RCC 7860 (cell line): Measurements from ENCODE around the gene COL5A1.

Experiments
- DNase-seq: peaks from one replicate; pipeline ENCODE4 v3.0.0-alpha.2; 2015; ENCODE audit warnings: low spot score
- FAIRE-seq: peaks from 2 replicates; lab custom pipeline; 2012; peaks lifted over from hg19 to GRCh38; lab: Jason Lieb, UNC

Gene COL5A1

DNA sequence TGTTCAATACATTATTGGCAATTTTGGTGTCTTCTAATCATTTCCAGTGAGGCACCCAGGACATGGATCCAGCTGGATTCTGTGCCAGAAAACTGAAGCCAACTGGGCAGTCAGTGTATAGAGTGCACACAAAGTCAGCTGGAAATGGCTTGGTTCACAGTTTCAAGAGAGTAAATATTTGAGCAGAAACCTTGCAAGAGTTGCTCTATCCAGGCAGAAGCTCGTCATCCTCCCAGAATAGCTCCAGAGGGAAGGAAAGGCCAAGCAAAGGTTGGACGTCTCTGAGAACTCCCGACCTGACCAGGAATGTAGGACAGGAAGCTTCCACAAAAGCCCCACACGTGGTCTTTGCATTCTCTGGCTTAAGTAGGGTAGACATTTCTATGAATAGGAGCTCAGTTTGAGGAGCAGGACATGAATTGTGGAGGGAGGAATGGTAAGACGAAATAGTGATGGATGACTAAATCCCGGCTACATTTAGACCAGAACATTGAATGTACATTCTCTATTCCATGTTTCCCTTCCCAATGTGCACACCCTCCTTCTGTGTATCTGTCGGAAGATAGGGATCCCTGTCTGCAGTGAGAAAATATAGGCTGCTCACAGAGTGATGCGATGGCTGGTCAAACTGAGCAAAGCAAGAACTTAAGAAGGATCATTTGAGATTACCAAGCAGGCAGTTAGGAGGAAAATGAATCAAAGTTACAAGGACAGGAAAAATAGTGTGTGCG lies 166.3 kb downstream of the COL5A1 start:
- DNase-seq = no peak
- no peak for FAIRE-seq

GRCh38 chr9:134808447-134808792 lies 166.8 kb downstream of the COL5A1 start:
- no peak for FAIRE-seq
- no peak for DNase-seq

DNA sequence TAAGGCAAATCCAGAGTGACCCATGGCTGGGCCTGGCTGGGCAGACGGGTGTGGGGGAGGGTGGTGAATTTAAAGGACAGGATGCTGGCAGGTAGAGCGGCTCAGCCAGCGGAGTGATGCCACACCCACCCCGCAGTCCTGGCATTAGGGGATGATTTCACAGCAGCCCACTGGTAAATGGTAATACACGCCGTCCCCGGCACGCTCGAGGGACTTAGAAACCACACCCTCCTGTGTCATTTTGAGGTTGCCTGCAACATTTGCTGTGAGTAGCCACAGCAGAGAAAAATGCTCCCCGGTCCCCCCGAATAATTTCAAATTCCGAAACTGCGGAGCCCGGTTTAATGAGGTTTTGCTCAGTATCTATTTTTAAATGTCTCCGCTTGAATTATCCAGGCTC lies 167.7 kb downstream of the COL5A1 start:
- no peak for DNase-seq

GRCh38 chr9:134809826-134810225 lies 168.2 kb downstream of the COL5A1 start:
- no peak for FAIRE-seq
- DNase-seq = no peak

More for the DNA sequence above, 167.7 kb downstream of the COL5A1 start:
- FAIRE-seq = no peak

DNA sequence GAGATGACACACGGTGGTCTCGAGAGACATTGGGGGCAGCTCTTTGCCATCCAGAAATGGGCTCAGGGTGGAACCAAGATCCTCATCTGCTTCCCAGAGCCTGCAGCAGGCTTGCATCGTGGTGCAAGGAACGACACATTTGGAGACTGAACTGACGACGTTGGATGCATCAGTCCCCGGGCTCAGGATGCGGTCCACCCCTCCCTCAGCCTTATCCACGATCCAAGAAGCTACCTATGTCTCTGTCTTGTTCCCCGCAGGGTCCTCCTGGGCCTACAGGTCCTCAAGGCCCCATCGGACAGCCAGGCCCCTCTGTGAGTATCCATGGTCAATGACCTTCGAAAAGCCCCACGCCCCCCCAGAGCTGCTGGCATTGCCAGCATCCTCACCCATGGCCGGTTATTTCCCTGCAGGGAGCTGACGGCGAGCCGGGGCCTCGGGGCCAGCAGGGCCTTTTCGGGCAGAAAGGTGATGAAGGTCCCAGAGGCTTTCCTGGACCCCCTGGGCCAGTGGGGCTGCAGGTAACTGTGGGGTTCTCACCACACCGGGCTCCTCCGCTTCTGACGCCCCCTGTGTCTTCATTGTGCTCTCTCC lies 169.6 kb downstream of the COL5A1 start:
- DNase-seq = no peak
- no peak for FAIRE-seq

DNA sequence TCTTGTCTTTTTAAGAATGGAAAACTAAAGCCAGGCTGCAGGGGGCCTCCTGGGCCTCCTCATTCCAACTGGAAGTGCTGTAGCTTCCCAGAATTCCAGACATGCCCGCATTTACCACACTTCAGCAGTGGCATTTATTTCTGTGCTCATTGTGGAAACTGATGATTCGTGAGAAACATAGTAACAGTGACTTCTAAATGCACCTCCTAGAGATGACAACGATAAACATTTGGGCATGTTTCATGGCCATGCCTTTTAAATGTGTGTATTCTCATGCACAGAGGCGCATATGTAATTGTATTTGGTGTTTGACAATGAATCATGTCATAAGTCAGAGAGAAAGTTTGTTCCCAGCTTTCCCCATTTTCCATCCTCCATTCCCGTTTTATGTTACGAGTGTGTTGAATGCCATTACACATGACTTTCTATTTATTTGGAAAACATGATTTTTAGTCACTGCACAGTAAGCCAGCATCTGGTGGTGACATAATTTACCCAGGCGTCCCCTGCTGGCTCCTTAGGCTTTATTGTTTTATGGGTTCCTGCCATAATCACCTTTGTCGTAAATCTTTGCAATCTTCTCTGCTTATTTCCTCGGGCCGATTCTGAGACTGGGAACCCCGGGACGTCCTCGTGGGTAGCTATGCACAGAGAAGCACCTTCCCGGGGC lies 170.2 kb downstream of the COL5A1 start:
- DNase-seq (peak; percentile 8), FAIRE-seq (no peak)

GRCh38 chr9:134812343-134812673 lies 170.7 kb downstream of the COL5A1 start:
- no peak for FAIRE-seq
- DNase-seq = no peak

DNA sequence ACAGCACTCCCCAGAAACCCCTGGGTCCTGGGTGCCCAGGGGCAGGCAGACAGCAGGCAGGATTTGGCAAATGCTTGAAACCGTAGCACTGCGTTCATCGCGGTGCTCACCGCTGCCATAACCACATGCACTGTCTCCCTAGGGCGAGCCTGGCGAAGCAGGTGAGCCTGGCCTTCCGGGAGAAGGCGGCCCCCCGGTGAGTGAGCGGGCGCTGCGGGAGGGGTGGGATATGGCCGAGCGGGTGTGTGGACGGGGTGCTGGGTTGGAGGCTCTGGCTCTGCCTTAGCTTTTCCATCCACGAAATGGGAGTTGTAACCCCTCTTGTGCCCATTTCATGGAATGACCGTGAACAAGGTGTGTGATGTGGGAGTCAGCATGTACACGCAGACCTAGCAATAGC lies 172.2 kb downstream of the COL5A1 start:
- FAIRE-seq (no peak), DNase-seq (no peak)

DNA sequence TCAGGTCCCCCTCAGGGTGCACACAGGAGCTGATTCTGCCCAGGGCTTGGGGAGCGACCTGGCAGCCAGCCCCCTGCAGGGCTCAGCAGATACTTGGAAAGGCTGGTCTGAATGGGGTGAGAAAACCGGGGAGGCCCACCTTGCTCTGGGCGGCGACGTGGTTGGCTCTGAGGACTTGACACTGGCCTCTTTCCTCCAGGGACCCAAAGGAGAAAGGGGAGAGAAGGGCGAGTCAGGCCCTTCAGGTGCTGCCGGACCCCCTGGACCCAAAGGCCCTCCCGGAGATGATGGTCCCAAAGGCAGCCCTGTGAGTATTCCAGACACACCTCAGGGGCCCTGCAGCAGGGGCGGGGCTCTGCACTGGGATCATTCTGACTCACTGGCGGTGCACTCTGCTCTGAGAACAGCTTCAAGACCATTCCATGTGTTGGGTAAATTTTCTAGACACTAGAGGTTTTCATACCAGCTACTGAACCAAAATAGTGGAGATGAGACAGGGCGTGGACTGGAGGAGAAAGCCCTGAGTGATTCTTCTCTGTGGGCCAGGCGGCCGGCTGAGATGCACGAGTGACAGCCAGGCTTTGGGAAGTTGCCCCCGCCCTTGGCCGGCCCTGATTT lies 173.1 kb downstream of the COL5A1 start:
- DNase-seq = no peak
- no peak for FAIRE-seq

DNA sequence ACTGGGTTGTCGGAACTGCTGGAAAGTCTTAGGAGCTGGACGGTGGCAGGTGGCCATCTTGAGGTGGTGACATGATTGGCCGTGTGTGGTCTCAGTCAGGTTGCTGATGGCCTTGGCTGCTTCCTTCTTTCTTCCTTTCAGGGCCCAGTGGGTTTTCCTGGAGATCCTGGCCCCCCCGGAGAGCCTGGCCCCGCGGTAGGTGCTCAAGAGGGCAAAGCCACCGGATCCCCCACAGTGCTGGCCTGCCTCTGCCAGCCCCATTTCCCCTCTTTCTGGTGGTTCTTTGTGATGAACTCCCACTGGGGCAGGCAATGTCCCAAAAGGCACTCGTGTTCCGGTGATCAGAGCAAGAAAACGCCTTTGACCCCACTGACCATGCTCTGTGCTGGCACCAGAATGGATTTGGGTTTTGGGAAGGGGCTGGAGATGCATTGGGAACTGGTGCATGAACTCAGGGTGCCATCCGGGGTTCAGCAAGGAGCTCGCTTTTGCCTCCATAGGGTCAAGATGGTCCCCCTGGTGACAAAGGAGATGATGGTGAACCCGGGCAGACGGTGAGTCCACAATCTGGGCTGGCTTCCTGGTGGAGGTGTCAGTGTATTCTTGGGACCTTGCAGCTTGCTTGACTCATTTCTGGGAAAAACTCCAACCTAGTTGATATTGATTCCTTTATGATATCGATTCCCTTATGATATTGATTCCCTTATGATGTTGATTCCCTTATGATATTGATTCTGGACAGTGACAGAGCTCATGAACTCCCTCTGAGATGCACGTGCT lies 174.0 kb downstream of the COL5A1 start:
- no peak for DNase-seq
- no peak for FAIRE-seq

GRCh38 chr9:134816264-134816663 lies 174.7 kb downstream of the COL5A1 start:
- DNase-seq (no peak), FAIRE-seq (no peak)

GRCh38 chr9:134818000-134818568 lies 176.5 kb downstream of the COL5A1 start:
- FAIRE-seq = no peak
- no peak for DNase-seq

- DNase-seq (no peak), FAIRE-seq (no peak)
Observed at GRCh38 chr9:134818591-134818990, 177.0 kb downstream of the COL5A1 start.

DNA sequence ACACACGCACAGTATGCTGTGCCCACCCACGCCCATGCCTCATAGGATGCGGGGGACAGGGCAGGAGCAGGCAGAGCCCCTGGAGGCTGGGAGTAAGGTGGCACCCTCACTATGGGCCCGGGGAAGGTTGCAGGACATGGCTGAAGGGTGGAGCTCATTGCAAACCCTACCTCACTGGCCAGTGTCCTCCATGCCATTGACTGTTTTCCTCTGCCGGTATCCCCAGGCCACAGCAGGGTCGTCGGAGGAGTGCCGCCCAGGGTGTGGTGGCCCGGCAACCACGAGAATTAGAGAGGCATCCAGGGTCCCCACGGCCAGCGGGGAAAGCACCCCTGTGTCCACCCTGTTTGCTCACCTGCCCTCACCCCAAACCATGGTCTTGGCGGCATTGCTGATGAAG lies 179.3 kb downstream of the COL5A1 start:
- FAIRE-seq = no peak
- no peak for DNase-seq

- FAIRE-seq = no peak
- DNase-seq = no peak
Observed at GRCh38 chr9:134822541-134822940, 180.9 kb downstream of the COL5A1 start.

DNA sequence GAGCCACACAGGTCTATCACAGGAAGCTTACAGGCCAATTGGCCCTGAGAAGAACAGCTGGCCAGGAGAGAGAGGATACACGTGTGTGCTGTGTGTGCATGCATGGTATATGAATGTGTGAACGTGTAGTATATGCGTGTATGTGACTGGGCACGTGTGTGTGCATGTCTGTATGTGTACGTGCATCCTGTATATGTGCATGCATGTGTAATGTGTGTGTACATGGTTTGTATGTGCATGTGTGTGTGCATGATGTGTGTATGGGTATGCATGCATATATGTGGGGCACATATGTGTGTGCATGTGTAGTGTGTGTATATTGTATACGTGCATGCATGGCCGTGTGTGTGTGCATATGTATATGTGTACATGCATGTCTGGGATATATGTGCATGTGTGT lies 182.0 kb downstream of the COL5A1 start:
- no peak for FAIRE-seq
- no peak for DNase-seq

GRCh38 chr9:134824583-134824982 lies 183.0 kb downstream of the COL5A1 start:
- FAIRE-seq (no peak), DNase-seq (no peak)

- DNase-seq = no peak
Observed at GRCh38 chr9:134825025-134825424, 183.4 kb downstream of the COL5A1 start.

GRCh38 chr9:134826336-134827285 lies 185.0 kb downstream of the COL5A1 start:
- FAIRE-seq (no peak), DNase-seq (no peak)

More at GRCh38 chr9:134825025-134825424, 183.4 kb downstream of the COL5A1 start:
- no peak for FAIRE-seq

DNA sequence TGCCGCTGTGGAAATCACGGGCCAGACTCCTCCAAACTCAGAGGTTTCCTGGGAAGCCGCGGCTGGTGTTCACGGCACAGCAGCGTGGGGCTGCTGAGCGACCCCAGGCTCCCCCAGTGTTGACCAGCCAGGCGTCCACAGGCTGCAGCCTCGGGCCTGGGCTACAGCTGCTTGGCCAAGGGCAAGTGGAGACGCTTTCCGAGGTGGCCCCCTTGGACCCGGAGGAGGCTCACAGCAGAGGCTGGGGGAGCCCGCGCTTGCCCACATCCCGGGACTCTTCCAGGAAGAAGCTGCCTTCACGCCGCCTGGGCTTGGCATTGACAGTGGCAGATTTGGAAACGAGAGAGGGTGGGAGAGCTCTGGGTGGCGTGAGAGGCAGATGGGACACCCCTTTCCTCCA lies 186.0 kb downstream of the COL5A1 start:
- DNase-seq (no peak), FAIRE-seq (no peak)
